Measurements from ENCODE around the gene GBX1.

GRCh38 chr7:151138153-151138851 is 29.2 kb downstream of the GBX1 start:
- TF ChIP-seq, protein P1, sequence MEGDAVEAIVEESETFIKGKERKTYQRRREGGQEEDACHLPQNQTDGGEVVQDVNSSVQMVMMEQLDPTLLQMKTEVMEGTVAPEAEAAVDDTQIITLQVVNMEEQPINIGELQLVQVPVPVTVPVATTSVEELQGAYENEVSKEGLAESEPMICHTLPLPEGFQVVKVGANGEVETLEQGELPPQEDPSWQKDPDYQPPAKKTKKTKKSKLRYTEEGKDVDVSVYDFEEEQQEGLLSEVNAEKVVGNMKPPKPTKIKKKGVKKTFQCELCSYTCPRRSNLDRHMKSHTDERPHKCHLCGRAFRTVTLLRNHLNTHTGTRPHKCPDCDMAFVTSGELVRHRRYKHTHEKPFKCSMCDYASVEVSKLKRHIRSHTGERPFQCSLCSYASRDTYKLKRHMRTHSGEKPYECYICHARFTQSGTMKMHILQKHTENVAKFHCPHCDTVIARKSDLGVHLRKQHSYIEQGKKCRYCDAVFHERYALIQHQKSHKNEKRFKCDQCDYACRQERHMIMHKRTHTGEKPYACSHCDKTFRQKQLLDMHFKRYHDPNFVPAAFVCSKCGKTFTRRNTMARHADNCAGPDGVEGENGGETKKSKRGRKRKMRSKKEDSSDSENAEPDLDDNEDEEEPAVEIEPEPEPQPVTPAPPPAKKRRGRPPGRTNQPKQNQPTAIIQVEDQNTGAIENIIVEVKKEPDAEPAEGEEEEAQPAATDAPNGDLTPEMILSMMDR (conservative IDR thresholded peaks at IDR 0.05; ENCODE audit: low read length) = no peak
- no peak for TF ChIP-seq EZH2phosphoT487 (IDR thresholded peaks at IDR 0.05; ENCODE audit: borderline replicate concordance, low read depth, low read length)

Data from OCI-LY7 (cell line).